Measurements from ENCODE around the gene JSRP1. TPM values are rescaled to one million over a fixed set of nuclear protein-coding genes. Genes with fewer than 3 reads are reported as not detected.

JSRP1 gene
- total RNA-seq, 2 experiments from 2014 or later = 1.5 to 15.9 TPM

- Histone ChIP-seq H3K9me2 (ENCODE audit: insufficient read depth, low read length) (no peaks in the 10 kb centered on the region), H3K4me1 (ENCODE audit: insufficient read depth, low read length, poor library complexity, severe bottlenecking) (peaks cover 14% of the 10 kb centered on the region), H4K20me1 (ENCODE audit: insufficient read depth, low read length) (no peaks in the 10 kb centered on the region), H2AFZ (ENCODE audit: low read length) (no peak overlapping the region), H3K4me2 (ENCODE audit: low read length) (no peak overlapping the region), H3K4me3 (ENCODE audit: low read depth, low read length, poor library complexity, severe bottlenecking) (no peak overlapping the region), H3K36me3 (ENCODE audit: insufficient read depth, low read length) (0 out of 2 replicates have a peak, but pooled peaks cover 8% of the 10 kb centered on the region), H3K79me2 (ENCODE audit: insufficient read depth, low read depth, low read length) (no peaks in the 10 kb centered on the region), H3K27ac (ENCODE audit: low read depth, low read length, poor library complexity, severe bottlenecking) (no peak overlapping the region), H3K9me3 (ENCODE audit: low read length) (no peaks in the 10 kb centered on the region)
- ChIA-PET CTCF (ENCODE audit: unreplicated experiment) (no interaction called here), POLR2A (no interaction called here)
- BruUV-seq (replicated peaks) = no TSS peak
- intact Hi-C loops (cut with micrococcal nuclease; ENCODE audit: unreplicated experiment) = no loop called here
- DNase-seq (ENCODE audit: low spot score) = no peak
- TF ChIP-seq CTCF (conservative IDR thresholded peaks at IDR 0.05; ENCODE audit: low read length) (no peak), EZH2phosphoT487 (IDR thresholded peaks at IDR 0.05; ENCODE audit: borderline replicate concordance, low read depth, low read length) (no peak)
Observed at GRCh38 chr19:2280633-2281264, 24.5 kb upstream of the JSRP1 start.

GRCh38 chr19:2278459-2279158 lies 22.4 kb upstream of the JSRP1 start:
- Histone ChIP-seq H3K4me2 (ENCODE audit: low read length) (no peak overlapping the region), H3K36me3 (ENCODE audit: insufficient read depth, low read length) (peaks cover 26% of the 10 kb centered on the region), H3K9me2 (ENCODE audit: insufficient read depth, low read length) (no peaks in the 10 kb centered on the region), H4K20me1 (ENCODE audit: insufficient read depth, low read length) (peaks cover 6% of the 10 kb centered on the region), H3K27ac (ENCODE audit: low read depth, low read length, poor library complexity, severe bottlenecking) (no peak overlapping the region), H3K4me1 (ENCODE audit: insufficient read depth, low read length, poor library complexity, severe bottlenecking) (peaks cover 22% of the 10 kb centered on the region), H3K9me3 (ENCODE audit: low read length) (no peaks in the 10 kb centered on the region), H3K79me2 (ENCODE audit: insufficient read depth, low read depth, low read length) (peaks cover 12% of the 10 kb centered on the region), H2AFZ (ENCODE audit: low read length) (no peak overlapping the region), H3K4me3 (ENCODE audit: low read depth, low read length, poor library complexity, severe bottlenecking) (no peak overlapping the region)
- no peak for DNase-seq (ENCODE audit: low spot score)
- TF ChIP-seq EZH2phosphoT487 (IDR thresholded peaks at IDR 0.05; ENCODE audit: borderline replicate concordance, low read depth, low read length) = no peak
- no peak for TF ChIP-seq CTCF (conservative IDR thresholded peaks at IDR 0.05; ENCODE audit: low read length)
- POLR2A ChIA-PET = no interaction called here
- CTCF ChIA-PET (ENCODE audit: unreplicated experiment) = no interaction called here
- BruUV-seq (replicated peaks) = no TSS peak
- intact Hi-C loops (cut with micrococcal nuclease; ENCODE audit: unreplicated experiment) = no loop called here

- Histone ChIP-seq H4K20me1 (ENCODE audit: insufficient read depth, low read length) (peaks cover 6% of the 10 kb centered on the region), H2AFZ (ENCODE audit: low read length) (no peak overlapping the region), H3K36me3 (ENCODE audit: insufficient read depth, low read length) (peaks cover 39% of the 10 kb centered on the region), H3K4me1 (ENCODE audit: insufficient read depth, low read length, poor library complexity, severe bottlenecking) (peaks cover 32% of the 10 kb centered on the region), H3K79me2 (ENCODE audit: insufficient read depth, low read depth, low read length) (peaks cover 25% of the 10 kb centered on the region), H3K4me3 (ENCODE audit: low read depth, low read length, poor library complexity, severe bottlenecking) (no peak overlapping the region), H3K4me2 (ENCODE audit: low read length) (no peak overlapping the region), H3K9me2 (ENCODE audit: insufficient read depth, low read length) (no peaks in the 10 kb centered on the region), H3K27ac (ENCODE audit: low read depth, low read length, poor library complexity, severe bottlenecking) (no peak overlapping the region), H3K9me3 (ENCODE audit: low read length) (no peaks in the 10 kb centered on the region)
- CTCF ChIA-PET (ENCODE audit: unreplicated experiment) = no interaction called here
- DNase-seq (ENCODE audit: low spot score) = no peak
- intact Hi-C loops (cut with micrococcal nuclease; ENCODE audit: unreplicated experiment) = no loop called here
- POLR2A ChIA-PET = no interaction called here
- no TSS peak for BruUV-seq (replicated peaks)
- TF ChIP-seq CTCF (conservative IDR thresholded peaks at IDR 0.05; ENCODE audit: low read length) (no peak), EZH2phosphoT487 (IDR thresholded peaks at IDR 0.05; ENCODE audit: borderline replicate concordance, low read depth, low read length) (no peak)
Observed at GRCh38 chr19:2277138-2277537, 20.9 kb upstream of the JSRP1 start.
